Liver (tissue), 3 donors: ENCODE data around the gene WDR81.

ENCODE experiments used
- CTCF ChIP-seq: fragments of 150-350 bp; IDR thresholded peaks from 2 replicates; pipeline ENCODE4 v1.5.1; 2017; ENCODE audit warnings: improper control_type of control experiment, low read depth, low read length; ENCODE audit not compliant: missing input control
- HNF4G ChIP-seq: IDR thresholded peaks from 2 replicates; pipeline ENCODE4 v1.6.1; 2016; ENCODE audit warnings: antibody characterized with exemption
- JUND ChIP-seq, 2 donors: IDR thresholded peaks; 2 replicates each; pipeline ENCODE4 v1.6.1; 2016; ENCODE audit warnings: antibody characterized with exemption in 2 of 2
- SP1 ChIP-seq: IDR thresholded peaks from 2 replicates; pipeline ENCODE4 v1.6.1; 2018; ENCODE audit warnings: antibody characterized with exemption, mild to moderate bottlenecking
- donor health status: healthy.
- donor health status: healthy.

- TF ChIP-seq CTCF (no peak), SP1 (no peak), HNF4G (no peak), JUND (IDR thresholded peaks at IDR 0.05) (no peak)
Observed at GRCh38 chr17:1773696-1774181, 49.2 kb downstream of the WDR81 start.
